ENCODE data around the gene RPA3. TPM values are rescaled to one million over a fixed set of nuclear protein-coding genes. Genes with fewer than 3 reads are reported as not detected.

The RPA3 gene
- total and polyA plus RNA-seq, 8 donors: 28.5 to 49.2 (median 43.5) TPM

DNA sequence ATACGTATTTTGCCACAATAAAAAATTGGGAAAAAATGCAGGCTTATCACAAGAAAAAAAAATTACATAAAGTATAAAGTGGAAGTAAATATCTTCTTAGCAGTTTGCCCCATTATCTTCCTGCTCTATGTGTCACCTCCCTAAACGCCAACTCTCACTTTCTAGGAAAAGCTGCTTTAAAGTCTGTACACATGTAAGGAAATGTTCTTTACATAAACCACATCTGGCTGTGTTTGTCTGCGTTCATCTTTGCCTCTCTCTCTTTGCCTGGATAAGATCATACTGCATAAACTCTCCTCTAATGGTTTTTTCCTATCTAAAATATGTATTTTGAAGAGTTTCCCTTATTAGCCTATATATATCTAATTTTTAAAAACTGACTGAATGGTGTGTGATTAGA, 100.9 kb downstream of the RPA3 start:
- intact Hi-C loops (cut with DNase I): no loop called here
- no peaks in the 10 kb centered on the region for H3K4me1 ChIP-seq
- no peak for DNase-seq
- TF ChIP-seq, protein P1, sequence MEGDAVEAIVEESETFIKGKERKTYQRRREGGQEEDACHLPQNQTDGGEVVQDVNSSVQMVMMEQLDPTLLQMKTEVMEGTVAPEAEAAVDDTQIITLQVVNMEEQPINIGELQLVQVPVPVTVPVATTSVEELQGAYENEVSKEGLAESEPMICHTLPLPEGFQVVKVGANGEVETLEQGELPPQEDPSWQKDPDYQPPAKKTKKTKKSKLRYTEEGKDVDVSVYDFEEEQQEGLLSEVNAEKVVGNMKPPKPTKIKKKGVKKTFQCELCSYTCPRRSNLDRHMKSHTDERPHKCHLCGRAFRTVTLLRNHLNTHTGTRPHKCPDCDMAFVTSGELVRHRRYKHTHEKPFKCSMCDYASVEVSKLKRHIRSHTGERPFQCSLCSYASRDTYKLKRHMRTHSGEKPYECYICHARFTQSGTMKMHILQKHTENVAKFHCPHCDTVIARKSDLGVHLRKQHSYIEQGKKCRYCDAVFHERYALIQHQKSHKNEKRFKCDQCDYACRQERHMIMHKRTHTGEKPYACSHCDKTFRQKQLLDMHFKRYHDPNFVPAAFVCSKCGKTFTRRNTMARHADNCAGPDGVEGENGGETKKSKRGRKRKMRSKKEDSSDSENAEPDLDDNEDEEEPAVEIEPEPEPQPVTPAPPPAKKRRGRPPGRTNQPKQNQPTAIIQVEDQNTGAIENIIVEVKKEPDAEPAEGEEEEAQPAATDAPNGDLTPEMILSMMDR (IDR thresholded peaks at IDR 0.05): no peak
- no peaks in the 10 kb centered on the region for H3K36me3 ChIP-seq
- ATAC-seq: no peak
- H3K4me3 ChIP-seq: no peak overlapping the region
- no peaks in the 10 kb centered on the region for H3K9me3 ChIP-seq
- H3K27me3 ChIP-seq: no peaks in the 10 kb centered on the region
- no peak overlapping the region for H3K27ac ChIP-seq

DNA sequence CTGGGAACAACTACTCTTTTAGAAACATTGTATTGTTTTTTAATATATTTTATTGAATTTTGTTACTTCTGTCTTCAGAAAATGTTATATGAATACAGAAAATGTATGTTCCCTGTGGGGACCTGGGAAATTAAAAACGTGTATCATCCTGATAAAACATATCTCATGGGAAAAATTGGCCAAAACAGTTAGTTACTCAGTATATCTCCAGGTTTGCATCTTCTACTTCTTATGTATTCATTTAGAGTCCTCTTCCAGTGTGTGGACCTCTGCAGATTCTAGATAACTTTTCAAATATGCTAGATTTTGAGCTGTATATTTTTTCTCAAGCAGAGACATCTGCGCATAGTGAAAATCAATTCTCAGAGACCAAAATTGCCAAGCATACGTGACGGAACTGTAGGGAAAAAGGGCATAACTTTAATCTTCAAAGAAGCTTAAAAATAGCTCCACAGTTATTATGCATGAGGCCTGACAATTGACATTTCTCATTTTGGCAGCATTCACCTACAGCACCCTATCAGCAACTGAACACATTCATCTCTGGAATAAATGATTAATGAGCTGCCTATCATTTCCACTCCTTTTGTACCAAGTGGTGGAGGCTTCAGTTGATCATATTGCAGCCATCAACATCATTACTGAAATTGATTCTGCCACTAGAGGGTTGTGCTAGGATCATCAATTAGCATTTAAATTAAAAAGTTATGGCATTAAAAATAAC, 104.2 kb downstream of the RPA3 start:
- no peak overlapping the region for H3K4me3 ChIP-seq
- H3K36me3 ChIP-seq: no peaks in the 10 kb centered on the region
- H3K27ac ChIP-seq: no peak overlapping the region
- DNase-seq: no peak
- H3K4me1 ChIP-seq: no peaks in the 10 kb centered on the region
- H3K27me3 ChIP-seq: no peaks in the 10 kb centered on the region
- intact Hi-C loops (cut with DNase I): no loop called here
- H3K9me3 ChIP-seq: no peaks in the 10 kb centered on the region
- ATAC-seq: no peak
- TF ChIP-seq, protein P1 (IDR thresholded peaks at IDR 0.05): no peak

DNA sequence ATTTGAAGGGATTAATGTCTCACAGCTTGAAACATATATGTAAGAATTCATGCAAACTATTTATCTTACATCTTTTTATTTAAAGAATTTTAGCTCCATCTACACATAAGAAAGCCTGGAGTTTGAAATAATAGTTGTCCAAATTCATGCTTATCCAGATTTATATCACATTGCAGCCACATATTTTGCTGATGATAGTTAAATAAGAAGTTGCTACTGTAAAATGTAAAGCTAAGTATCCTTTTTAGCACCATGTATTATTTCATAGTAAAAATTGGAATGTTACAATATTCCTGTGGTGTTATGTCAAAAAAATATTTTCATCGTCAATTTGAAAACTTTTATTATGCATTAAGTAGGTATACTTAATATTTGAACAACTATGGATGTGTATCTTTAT, 105.2 kb downstream of the RPA3 start:
- H3K27me3 ChIP-seq: no peaks in the 10 kb centered on the region
- intact Hi-C loops (cut with DNase I): no loop called here
- no peak for ATAC-seq
- H3K4me1 ChIP-seq: no peaks in the 10 kb centered on the region
- TF ChIP-seq, protein P1 (IDR thresholded peaks at IDR 0.05): no peak
- peaks cover 0 to 6% of the 10 kb centered on the region in 2 donors for H3K36me3 ChIP-seq
- H3K9me3 ChIP-seq: no peaks in the 10 kb centered on the region
- DNase-seq: no peak
- H3K4me3 ChIP-seq: no peak overlapping the region
- no peak overlapping the region for H3K27ac ChIP-seq

DNA sequence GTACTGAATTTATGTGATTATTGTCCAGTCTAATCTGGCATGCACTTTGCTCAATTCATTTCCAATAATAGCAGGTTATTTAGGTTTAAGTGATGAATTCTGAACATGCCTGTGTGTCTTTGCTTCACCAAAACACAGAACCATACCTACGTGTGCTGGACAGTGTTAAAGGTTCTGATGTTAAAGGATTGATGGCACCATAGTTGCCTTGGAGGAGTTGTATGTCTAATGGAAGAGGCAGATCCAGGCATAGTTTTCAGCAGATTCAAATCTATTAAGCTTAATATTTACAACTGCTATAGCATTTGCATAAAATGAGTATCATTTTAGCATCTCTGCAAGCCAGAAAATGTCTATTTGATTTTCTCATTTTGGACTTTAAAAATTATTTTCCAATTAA, 105.9 kb downstream of the RPA3 start:
- DNase-seq: no peak
- Histone ChIP-seq H3K4me3 (no peak overlapping the region), H3K9me3 (no peaks in the 10 kb centered on the region), H3K27me3 (no peaks in the 10 kb centered on the region), H3K27ac (no peak overlapping the region), H3K36me3 (peaks cover 0 to 11% of the 10 kb centered on the region in 2 donors), H3K4me1 (no peaks in the 10 kb centered on the region)
- intact Hi-C loops (cut with DNase I): no loop called here
- TF ChIP-seq, protein P1 (IDR thresholded peaks at IDR 0.05): no peak
- no peak for ATAC-seq

DNA sequence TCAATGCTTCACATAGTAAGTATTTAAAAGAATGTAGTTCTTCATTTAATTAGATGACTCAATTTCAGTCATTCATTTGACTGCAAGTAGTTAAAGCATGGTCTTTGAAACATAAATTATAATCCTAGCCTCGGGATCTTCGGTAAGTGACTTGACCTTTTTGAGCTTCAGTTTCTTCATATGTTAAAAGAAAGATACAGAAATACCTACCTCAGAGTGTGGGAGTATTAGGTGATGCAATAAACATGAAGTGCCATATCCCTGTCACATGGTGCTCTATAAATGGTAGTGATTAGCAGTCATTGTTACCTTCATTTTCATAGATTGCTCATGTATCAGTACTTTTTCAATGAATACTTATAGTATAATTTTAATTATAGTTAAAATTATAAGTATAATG, 109.1 kb downstream of the RPA3 start:
- intact Hi-C loops (cut with DNase I): no loop called here

More for the DNA sequence above, 109.1 kb downstream of the RPA3 start:
- DNase-seq (no peak), ATAC-seq (no peak)
- no peaks in the 10 kb centered on the region for H3K4me1 ChIP-seq
- TF ChIP-seq, protein P1 (IDR thresholded peaks at IDR 0.05): no peak
- no peaks in the 10 kb centered on the region for H3K9me3 ChIP-seq
- H3K27ac ChIP-seq: no peak overlapping the region
- no peaks in the 10 kb centered on the region for H3K27me3 ChIP-seq
- peaks cover 0 to 24% of the 10 kb centered on the region in 2 donors for H3K36me3 ChIP-seq
- H3K4me3 ChIP-seq: no peak overlapping the region
